Measurements from ENCODE around the gene COTL1.
A peak's percentile ranks its signal among the peaks of the same experiment; 100 is the strongest.

COTL1 gene

GRCh38 chr16:84547546-84548061 lies 70.3 kb downstream of the COTL1 start:
- DNase-seq = no peak

- DNase-seq = no peak
These were observed 71.0 kb downstream of the COTL1 start for GRCh38 chr16:84546669-84547545.

DNA sequence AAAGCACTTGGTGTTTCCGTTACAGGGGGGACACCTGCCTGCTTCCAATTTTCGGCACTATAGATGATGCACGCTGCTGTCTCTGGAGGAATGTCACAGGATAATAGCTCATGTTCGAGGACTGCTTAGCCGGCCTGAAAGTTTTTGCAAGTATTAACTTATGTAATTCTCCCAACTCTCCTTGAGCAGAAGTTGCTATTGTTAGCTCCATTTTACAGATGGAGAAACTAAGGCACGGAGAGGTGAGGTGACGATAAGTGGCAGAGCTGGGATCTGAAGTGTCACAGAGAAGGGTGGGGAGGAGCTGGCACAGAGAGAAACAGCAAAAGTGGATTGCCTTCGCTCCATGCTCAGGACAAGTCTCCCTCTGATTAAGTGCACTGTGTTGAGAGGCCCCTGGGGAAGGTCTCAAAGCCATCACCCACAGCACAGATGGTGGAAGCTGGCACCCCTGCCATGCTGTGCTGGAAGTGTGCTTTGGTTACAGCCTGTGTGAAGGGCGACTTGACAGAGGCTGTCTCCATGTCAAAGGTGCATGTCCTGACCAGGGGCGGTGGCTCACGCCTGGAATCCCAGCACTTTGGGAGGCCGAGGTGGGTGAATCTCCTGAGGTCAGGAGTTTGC lies 72.7 kb downstream of the COTL1 start:
- no peak for DNase-seq

DNA sequence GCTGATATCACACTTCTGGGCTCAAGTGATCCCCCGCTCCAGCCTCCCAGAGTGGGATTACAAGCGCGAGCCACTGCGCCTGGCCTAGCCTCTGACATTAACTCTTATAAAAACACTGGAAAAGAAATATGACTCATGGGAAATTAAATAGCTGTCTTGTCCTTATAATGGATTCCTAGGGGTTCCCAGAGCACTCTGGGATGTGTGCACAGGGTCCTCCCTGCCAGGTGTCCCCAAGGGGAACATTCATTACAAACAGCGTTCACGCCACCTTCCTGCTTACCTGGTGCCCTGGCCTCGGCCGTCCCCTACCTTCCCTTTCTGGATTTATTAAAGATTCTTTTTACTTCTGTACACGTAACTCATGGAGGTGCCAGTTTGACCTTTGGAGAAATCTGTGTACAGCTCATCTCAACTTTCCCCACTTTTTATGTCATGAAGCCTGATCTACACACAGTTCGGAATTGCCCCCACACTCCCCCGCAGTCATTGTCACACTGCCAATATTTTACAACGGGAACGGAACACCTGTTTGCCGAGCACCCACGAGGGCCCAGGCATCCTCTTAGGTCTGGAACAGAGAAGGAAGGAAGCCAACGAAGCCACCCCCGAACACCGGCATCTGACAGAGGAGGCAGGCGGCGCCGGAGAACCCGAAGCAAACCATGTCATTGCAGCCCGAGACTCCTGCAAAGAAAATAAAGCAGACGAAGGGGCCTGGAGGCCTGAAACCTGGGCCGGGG lies 73.7 kb downstream of the COTL1 start:
- no peak for DNase-seq

- DNase-seq = no peak
These were observed 74.6 kb downstream of the COTL1 start for GRCh38 chr16:84543253-84543652.

- DNase-seq = no peak
These were observed 75.7 kb downstream of the COTL1 start for GRCh38 chr16:84541999-84542817.

GRCh38 chr16:84540194-84540593 lies 77.7 kb downstream of the COTL1 start:
- DNase-seq = no peak

DNA sequence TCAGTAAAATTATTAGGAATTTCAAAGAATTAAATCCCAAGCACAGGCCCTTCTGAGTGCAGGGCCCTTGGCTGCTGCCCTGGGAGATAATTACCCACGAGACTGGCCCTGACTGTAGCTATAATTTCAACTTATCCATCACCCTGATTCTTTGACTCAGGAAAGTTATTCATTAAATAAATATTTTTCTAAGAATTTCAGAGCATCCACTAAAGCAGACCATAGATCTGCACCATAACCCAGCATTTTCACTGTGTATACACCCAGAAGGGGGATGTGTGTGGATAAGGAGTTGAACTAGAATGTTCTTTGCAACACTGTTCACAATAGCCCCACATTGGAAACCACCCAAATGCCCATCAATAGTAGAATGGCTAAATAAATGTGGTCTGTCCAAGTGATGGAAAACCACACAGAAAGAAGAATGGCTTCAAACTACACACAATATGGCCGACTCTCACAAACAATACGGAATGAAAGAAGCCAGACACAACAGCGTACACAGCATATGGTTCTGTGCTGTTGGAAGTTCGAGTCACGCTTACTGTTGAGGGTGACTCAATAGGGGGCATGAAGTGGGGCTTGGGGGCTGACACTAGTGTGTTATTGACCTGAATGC lies 79.5 kb downstream of the COTL1 start:
- no peak for DNase-seq

- DNase-seq = no peak
These were observed 80.3 kb downstream of the COTL1 start for GRCh38 chr16:84537491-84538151.

DNA sequence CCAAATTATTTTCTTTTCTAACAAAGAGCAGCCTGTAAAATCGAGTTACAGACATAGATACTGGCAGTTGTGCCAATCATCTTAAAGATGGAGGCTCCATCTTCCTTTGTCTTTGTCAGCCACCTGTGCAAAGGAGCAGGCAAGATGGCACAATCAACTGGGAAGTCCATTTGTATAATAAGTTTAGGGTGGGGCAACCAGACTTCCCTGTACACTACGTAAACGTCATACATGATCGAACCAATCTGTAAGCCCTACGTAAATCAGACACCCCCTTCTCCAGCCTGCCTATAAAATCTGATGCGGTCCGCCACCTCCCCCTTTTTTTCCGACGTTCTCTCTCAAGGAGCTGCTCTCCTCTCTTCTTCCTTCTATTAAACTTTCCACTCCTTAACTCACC lies 82.0 kb downstream of the COTL1 start:
- no peak for DNase-seq

DNA sequence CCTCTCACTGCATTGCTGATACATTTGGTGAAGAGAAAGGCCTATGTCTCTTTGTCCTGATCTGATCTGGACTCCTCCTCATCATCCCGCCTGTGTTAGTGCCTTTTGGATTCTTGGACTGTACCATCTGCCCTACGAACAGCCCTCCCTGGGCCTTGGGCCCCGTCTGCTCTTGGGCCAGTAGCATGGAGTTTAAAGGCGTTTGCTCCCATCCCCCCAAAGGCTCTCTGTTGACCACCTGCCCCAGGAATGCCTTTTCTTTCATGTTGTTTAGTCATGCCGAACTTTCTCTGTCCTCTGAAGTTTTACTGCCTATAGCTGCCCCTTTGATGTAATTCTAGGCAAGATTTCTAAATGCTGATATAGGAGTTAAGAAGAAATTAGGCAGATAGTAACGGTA lies 82.5 kb downstream of the COTL1 start:
- no peak for DNase-seq

GRCh38 chr16:84534815-84535214 lies 83.1 kb downstream of the COTL1 start:
- no peak for DNase-seq

DNA sequence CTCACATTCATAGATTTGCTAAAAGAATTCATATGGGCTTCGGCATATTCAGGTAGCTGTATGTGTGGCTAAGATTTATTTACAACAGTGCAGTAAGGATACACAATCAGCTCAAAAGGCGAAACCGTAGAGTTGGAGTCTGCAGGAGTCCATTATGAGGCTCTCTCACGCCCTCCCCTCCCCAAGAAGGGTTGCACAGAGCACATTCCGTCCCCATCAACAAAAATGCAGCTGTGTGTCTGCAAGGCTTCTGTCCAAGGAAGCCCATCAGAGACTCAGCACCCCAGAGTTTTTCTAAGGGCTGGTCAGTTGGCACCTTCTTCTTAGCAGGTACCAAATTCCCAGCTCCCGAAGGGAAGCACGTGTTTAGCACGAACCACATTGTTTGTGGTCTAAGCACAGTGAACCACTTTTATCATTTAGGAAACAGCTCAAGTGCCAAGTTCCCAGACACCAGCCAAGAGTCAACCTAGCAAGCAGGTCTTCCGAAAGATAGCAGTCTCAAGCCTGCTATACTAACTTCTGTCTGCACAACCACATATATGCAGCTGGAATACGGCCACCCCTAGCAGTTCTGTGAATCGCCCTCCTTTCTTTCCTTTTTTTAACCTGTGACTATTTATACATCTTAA lies 84.9 kb downstream of the COTL1 start:
- DNase-seq = no peak

GRCh38 chr16:84532291-84532724 lies 85.6 kb downstream of the COTL1 start:
- DNase-seq = peak; percentile 73

DNA sequence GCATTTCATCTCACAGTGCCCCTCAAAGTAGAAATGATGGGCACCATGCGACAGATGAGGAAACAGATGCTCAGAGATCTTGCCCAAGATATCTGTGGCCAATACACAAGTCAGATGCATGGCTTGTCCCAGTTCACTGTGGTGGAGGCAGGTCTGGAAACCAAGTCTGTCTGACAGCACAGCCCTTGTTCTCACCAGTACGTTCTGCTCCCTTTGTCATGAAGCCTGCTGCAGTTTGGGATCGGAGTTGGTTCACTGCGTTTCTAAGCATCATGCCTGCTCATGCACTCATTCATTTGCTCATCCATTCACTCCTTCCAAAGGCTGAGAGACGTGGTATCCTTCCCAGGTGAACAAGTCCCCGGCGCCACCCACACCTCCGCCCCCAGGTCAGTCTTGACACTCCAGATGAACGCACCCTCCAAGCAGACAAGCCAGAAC lies 86.2 kb downstream of the COTL1 start:
- no peak for DNase-seq

DNA sequence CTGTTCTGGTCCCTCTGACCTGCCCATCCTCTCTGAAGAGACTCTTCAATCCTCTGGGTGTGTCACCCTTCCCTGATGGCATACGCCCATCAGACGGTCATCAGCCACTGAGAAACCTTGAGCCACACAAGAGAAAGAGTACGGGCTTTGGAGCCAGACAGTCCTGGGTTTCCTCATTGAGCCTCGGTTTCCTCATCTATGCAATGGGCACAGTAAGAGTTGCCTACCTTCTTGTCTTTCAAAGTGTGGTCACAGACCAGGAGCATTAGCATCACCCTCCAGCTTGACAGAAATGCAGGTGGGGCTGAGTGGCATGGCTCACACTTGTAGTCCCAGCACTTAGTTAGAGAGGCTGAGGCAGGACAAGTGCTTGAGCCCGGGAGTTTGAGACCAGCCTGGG lies 87.3 kb downstream of the COTL1 start:
- no peak for DNase-seq

GRCh38 chr16:84529607-84530006 lies 88.3 kb downstream of the COTL1 start:
- DNase-seq = no peak

DNA sequence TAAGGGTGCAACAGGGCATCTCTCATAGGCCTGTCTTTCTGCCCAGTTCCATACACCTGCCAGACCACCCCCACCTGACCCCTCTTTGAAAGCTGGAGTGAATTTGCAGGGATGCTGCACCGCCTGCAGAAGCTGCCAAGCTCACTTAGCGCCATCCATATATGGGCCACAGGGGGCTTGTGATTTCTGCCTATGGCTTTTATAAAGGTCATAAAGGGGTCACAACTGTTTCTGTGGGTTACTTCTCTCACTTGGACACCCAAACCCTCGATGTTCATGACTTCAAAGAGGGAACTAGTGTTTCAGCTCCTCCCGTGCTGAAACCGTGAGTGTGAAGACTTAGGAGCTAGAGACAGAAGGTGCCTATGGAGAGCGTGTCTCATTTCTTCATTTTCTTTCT lies 89.6 kb downstream of the COTL1 start:
- no peak for DNase-seq

- peak; percentile 62 for DNase-seq
These were observed 90.2 kb downstream of the COTL1 start for GRCh38 chr16:84527532-84528269.
